CD14-positive monocyte (primary cell): Measurements from ENCODE around the gene CDT1. TPM values are rescaled to one million over a fixed set of nuclear protein-coding genes. Genes with fewer than 3 reads are reported as not detected.
A peak's percentile ranks its signal among the peaks of the same experiment; 100 is the strongest.

Source experiments
- DNase-seq, 3 donors: peaks; one replicate each; pipeline ENCODE4 v3.0.0-alpha.2; 2011 to 2022
- H2AFZ ChIP-seq: 2 replicates; pipeline ENCODE4 v1.6.0; 2012; ENCODE audit warnings: mild to moderate bottlenecking, low read depth, low read length, inconsistent platforms; ENCODE audit not compliant: insufficient read depth, poor library complexity, severe bottlenecking
- H3K27ac ChIP-seq, 2 donors: 1 replicate in 1 of 2; 2 replicates in 1 of 2; pipeline ENCODE4 v1.5.1; 2012 to 2013; ENCODE audit warnings: low read length in 2 of 2, control low read depth in 1 of 2, inconsistent platforms in 1 of 2, low read depth in 1 of 2, mild to moderate bottlenecking in 1 of 2
- H3K27me3 ChIP-seq, 2 donors: one replicate each; pipeline versions ENCODE4 v1.6.0 to v1.6.1; 2011 to 2013; ENCODE audit warnings: low read length in 2 of 2; ENCODE audit not compliant: control insufficient read depth in 2 of 2, insufficient read depth in 2 of 2
- H3K36me3 ChIP-seq, 2 donors: replicated peaks in 1 of 2; 1 replicate in 1 of 2; 2 replicates in 1 of 2; pipeline versions ENCODE4 v1.5.1 to v1.6.1; 2012 to 2013; ENCODE audit warnings: low read length in 2 of 2, control low read depth in 1 of 2, inconsistent platforms in 1 of 2, mild to moderate bottlenecking in 1 of 2; ENCODE audit not compliant: insufficient read depth in 2 of 2, control insufficient read depth in 1 of 2
- H3K4me1 ChIP-seq, 2 donors: 1 replicate in 1 of 2; 2 replicates in 1 of 2; pipeline versions ENCODE4 v1.5.1 to v1.6.1; 2012 to 2013; ENCODE audit warnings: low read length in 2 of 2, control low read depth in 1 of 2, inconsistent platforms in 1 of 2, mild to moderate bottlenecking in 1 of 2, moderate library complexity in 1 of 2; ENCODE audit not compliant: insufficient read depth in 2 of 2, control insufficient read depth in 1 of 2
- H3K4me2 ChIP-seq: replicated peaks from 2 replicates; pipeline ENCODE3; 2012; ENCODE audit warnings: low read length, moderate library complexity, mild to moderate bottlenecking; ENCODE audit not compliant: poor library complexity, severe bottlenecking; ENCODE audit errors: extremely low read depth
- H3K4me3 ChIP-seq, 3 experiments: fragments of 200-600 bp in 1 of 3; sonication (generic) in 1 of 3; replicated peaks in 1 of 3; 1 replicate in 2 of 3; 2 replicates in 1 of 3; pipeline ENCODE4 v1.5.1; 2011 to 2013; ENCODE audit warnings: low read length in 3 of 3, mild to moderate bottlenecking in 3 of 3, control low read depth in 2 of 3, low read depth in 2 of 3, inconsistent platforms in 1 of 3, moderate library complexity in 1 of 3
- H3K79me2 ChIP-seq: 2 replicates; pipeline ENCODE4 v1.6.0; 2012; ENCODE audit warnings: mild to moderate bottlenecking, control low read depth, inconsistent platforms, low read length, moderate library complexity; ENCODE audit not compliant: insufficient read depth
- H3K9ac ChIP-seq: 2 replicates; pipeline ENCODE4 v1.6.0; 2017; ENCODE audit warnings: low read length, mild to moderate bottlenecking; ENCODE audit not compliant: insufficient read depth, poor library complexity, severe bottlenecking
- H3K9me3 ChIP-seq, 2 donors: replicated peaks in 1 of 2; 1 replicate in 1 of 2; 2 replicates in 1 of 2; pipeline versions ENCODE4 v1.5.1 to v1.6.1; 2012 to 2013; ENCODE audit warnings: low read length in 2 of 2, control low read depth in 1 of 2; ENCODE audit not compliant: control insufficient read depth in 1 of 2, insufficient read depth in 1 of 2
- H4K20me1 ChIP-seq: 2 replicates; pipeline ENCODE4 v1.6.0; 2012; ENCODE audit warnings: mild to moderate bottlenecking, low read length, control low read depth, moderate library complexity; ENCODE audit not compliant: insufficient read depth
- H3K27ac Mint-ChIP-seq, 7 donors: one replicate each; pipeline ENCODE4 v1.8.0; 2020; ENCODE audit warnings: mild to moderate bottlenecking in 7 of 7, mixed read lengths in 7 of 7, moderate library complexity in 6 of 7, inconsistent platforms in 2 of 7
- H3K27me3 Mint-ChIP-seq, 3 donors: one replicate each; pipeline ENCODE4 v1.8.0; 2021 to 2022; ENCODE audit warnings: low read depth in 3 of 3, mild to moderate bottlenecking in 3 of 3, mixed read lengths in 3 of 3, moderate library complexity in 3 of 3, inconsistent platforms in 1 of 3
- H3K36me3 Mint-ChIP-seq, 2 donors: one replicate each; pipeline ENCODE4 v1.8.0; 2020; ENCODE audit warnings: mixed read lengths in 2 of 2, inconsistent platforms in 1 of 2, mild to moderate bottlenecking in 1 of 2
- H3K4me1 Mint-ChIP-seq: one replicate; pipeline ENCODE4 v1.8.0; 2020; ENCODE audit warnings: mild to moderate bottlenecking, mixed read lengths
- H3K4me3 Mint-ChIP-seq, 2 donors: one replicate each; pipeline ENCODE4 v1.8.0; 2020; ENCODE audit warnings: mild to moderate bottlenecking in 2 of 2, mixed read lengths in 2 of 2, moderate library complexity in 1 of 2
- H3K9me3 Mint-ChIP-seq, 7 donors: one replicate each; pipeline ENCODE4 v1.8.0; 2020 to 2022; ENCODE audit warnings: mixed read lengths in 7 of 7, mild to moderate bottlenecking in 6 of 7, moderate library complexity in 6 of 7, inconsistent platforms in 2 of 7
- WGBS: methylation state at CpG from one replicate; pipeline ENCODE4 v1.1.5; 2013; ENCODE audit warnings: missing lambda C conversion rate; ENCODE audit not compliant: insufficient coverage; 5-methylcytosine and 5-hydroxymethylcytosine counted together
- intact Hi-C, 2 donors: fragments of 100-400 bp; cut with micrococcal nuclease; formaldehyde crosslinking; loops; one replicate each; pipeline versions ENCODE4 v1.15.0 to v1.15.1; 2023
- polyA plus RNA-seq, 3 donors: library from polyadenylated mRNA; depleted of rRNA in 1 of 3; unstranded in 2 of 3; stranded (reverse) in 1 of 3; fragments of 300-500 nt in 2 of 3; fragments of >200 nt in 1 of 3; fragmentation: Illumina TruSeq in 2 of 3; gene quantifications; 1 replicate in 2 of 3; 2 replicates in 1 of 3; pipeline ENCODE4 v1.2.3, GENCODE V29; 2012 to 2021
- TF ChIP-seq, protein P1 (sequence below): fragments of 200-600 bp; IDR thresholded peaks from one replicate; pipeline ENCODE4 v1.8.0; 2022; ENCODE audit warnings: antibody characterized with exemption, mild to moderate bottlenecking

CDT1 gene
- polyA plus RNA-seq, 3 donors = 0.07 to 0.24 (median 0.16) TPM

DNA sequence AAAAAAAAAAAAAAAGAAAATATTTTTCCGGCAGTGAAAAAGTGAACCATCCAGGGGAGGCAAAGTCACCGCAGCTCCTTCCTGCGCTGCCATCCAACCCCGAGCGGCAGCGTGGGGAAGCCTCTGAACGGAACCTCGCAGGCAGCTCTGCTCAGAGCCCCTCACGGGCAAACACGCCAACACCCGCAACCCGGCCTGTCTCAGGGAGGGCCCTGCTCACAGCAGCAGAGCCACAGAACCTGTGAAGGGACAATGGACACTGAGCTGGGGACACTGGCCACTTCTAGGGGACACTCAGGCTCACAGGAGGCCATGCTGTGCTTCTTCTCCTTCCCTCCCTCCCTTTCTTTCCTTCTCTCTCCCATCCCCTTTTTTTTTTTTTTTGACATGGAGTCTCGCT lies 29.5 kb downstream of the CDT1 start:
- Histone ChIP-seq H3K79me2 (no peaks in the 10 kb centered on the region), H3K36me3 (peaks cover 35 to 47% of the 10 kb centered on the region in 2 donors), H3K27ac (no peak overlapping the region), H2AFZ (no peak overlapping the region), H4K20me1 (peaks cover 11% of the 10 kb centered on the region), H3K4me3 (no peak overlapping the region), H3K4me2 (no peak overlapping the region), H3K9ac (no peak overlapping the region), H3K27me3 (no peaks in the 10 kb centered on the region), H3K4me1 (no peaks in the 10 kb centered on the region), H3K9me3 (no peaks in the 10 kb centered on the region)
- TF ChIP-seq, protein P1, sequence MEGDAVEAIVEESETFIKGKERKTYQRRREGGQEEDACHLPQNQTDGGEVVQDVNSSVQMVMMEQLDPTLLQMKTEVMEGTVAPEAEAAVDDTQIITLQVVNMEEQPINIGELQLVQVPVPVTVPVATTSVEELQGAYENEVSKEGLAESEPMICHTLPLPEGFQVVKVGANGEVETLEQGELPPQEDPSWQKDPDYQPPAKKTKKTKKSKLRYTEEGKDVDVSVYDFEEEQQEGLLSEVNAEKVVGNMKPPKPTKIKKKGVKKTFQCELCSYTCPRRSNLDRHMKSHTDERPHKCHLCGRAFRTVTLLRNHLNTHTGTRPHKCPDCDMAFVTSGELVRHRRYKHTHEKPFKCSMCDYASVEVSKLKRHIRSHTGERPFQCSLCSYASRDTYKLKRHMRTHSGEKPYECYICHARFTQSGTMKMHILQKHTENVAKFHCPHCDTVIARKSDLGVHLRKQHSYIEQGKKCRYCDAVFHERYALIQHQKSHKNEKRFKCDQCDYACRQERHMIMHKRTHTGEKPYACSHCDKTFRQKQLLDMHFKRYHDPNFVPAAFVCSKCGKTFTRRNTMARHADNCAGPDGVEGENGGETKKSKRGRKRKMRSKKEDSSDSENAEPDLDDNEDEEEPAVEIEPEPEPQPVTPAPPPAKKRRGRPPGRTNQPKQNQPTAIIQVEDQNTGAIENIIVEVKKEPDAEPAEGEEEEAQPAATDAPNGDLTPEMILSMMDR = no peak
- Mint-ChIP-seq H3K4me1 (no peaks in the 10 kb centered on the region), H3K4me3 (no peak overlapping the region), H3K9me3 (no peaks in the 10 kb centered on the region), H3K27ac (no peak overlapping the region), H3K27me3 (no peaks in the 10 kb centered on the region), H3K36me3 (peaks cover 26 to 45% of the 10 kb centered on the region in 2 donors)
- intact Hi-C loops = no loop called here
- WGBS = 100% methylated on average over 6 of the region's 13 CpGs
- DNase-seq = no peak

DNA sequence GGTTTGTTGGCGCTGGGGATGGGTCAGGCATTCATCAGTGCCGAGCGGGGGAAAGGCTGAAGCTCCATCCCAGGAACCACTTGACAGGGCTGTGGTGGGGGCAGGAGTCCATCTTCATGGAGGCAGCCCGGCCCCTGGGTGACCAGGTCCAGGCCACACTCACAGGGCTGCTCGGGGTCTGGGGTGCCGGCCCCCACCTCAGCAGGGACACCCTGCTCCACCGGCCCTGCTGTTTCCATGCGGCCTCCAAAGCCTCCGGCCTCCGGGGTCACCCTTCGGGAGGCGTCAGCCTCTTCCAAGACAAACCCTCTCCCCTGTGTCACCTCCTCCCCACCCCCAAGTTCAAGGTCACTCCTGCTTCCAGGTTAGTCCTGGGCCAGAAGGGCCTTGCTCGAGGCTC lies 31.1 kb downstream of the CDT1 start:
- Histone ChIP-seq H4K20me1 (peaks cover 10% of the 10 kb centered on the region), H3K36me3 (peaks cover 40 to 49% of the 10 kb centered on the region in 2 donors), H3K4me2 (no peak overlapping the region), H2AFZ (no peak overlapping the region), H3K4me3 (no peak overlapping the region), H3K9me3 (no peaks in the 10 kb centered on the region), H3K79me2 (no peaks in the 10 kb centered on the region), H3K27me3 (no peaks in the 10 kb centered on the region), H3K9ac (no peak overlapping the region), H3K4me1 (peaks cover 4% of the 10 kb centered on the region in 2 donors), H3K27ac (no peak overlapping the region)
- no peaks in the 10 kb centered on the region for H3K9me3 Mint-ChIP-seq
- H3K4me1 Mint-ChIP-seq = peaks cover 1% of the 10 kb centered on the region
- DNase-seq = no peak
- 95% methylated on average over 11 of the region's 13 CpGs for WGBS
- no peaks in the 10 kb centered on the region for H3K27me3 Mint-ChIP-seq
- H3K36me3 Mint-ChIP-seq = peaks cover 33 to 48% of the 10 kb centered on the region in 2 donors
- peak overlapping the region in 1 of 7 donors; percentile 68 for H3K27ac Mint-ChIP-seq
- TF ChIP-seq, protein P1 = no peak
- no peak overlapping the region for H3K4me3 Mint-ChIP-seq
- intact Hi-C loops = no loop called here
